IMR-90 (cell line): ENCODE measurements around the gene PTH1R. TPM values are rescaled to one million over a fixed set of nuclear protein-coding genes. Genes with fewer than 3 reads are reported as not detected.

Experiments
- ATAC-seq: fragments of 200-7000 bp; cut with Tn5 transposase; 2 replicates; pipeline ENCODE4 v1.9.1; 2020; ENCODE audit warnings: low read depth, mild to moderate bottlenecking, moderate library complexity
- BruUV-seq: library from RNA; stranded (reverse); fragments of 400-500 nt; replicated peaks from 2 replicates; lab custom pipeline; 2021; lab: Mats Ljungman, UMichigan
- CTCF ChIA-PET: fragments of 300-600 bp; formaldehyde crosslinking; extraction: SDS; loops from one replicate; lab custom pipeline; 2021; ENCODE audit warnings: antibody characterized with exemption; lab: Yijun Ruan, JAX
- POLR2A ChIA-PET: fragments of 300-600 bp; sonication (Branson Sonifier 250); formaldehyde crosslinking; loops from one replicate; lab custom pipeline; 2022; ENCODE audit warnings: antibody characterized with exemption; ENCODE audit not compliant: unreplicated experiment; lab: Charles Lee
- DNase-seq: peaks from one replicate; pipeline ENCODE4 v3.0.0; 2013
- H2AFZ ChIP-seq: replicated peaks from 2 replicates; pipeline ENCODE3; 2013; ENCODE audit warnings: low read length, mild to moderate bottlenecking; ENCODE audit not compliant: poor library complexity
- H2AK5ac ChIP-seq: 2 replicates; pipeline ENCODE4 v1.6.1; 2013; ENCODE audit warnings: low read depth, low read length, inconsistent platforms
- H2AK9ac ChIP-seq: replicated peaks from 2 replicates; pipeline ENCODE3; 2013; ENCODE audit warnings: mild to moderate bottlenecking, low read depth, low read length, moderate library complexity; ENCODE audit not compliant: poor library complexity
- H2BK120ac ChIP-seq: 2 replicates; pipeline ENCODE4 v1.6.1; 2013; ENCODE audit warnings: low read depth, low read length, inconsistent platforms
- H2BK15ac ChIP-seq: 3 replicates; pipeline ENCODE4 v1.6.1; 2013; ENCODE audit warnings: low read depth, low read length, inconsistent platforms
- H2BK20ac ChIP-seq: 2 replicates; pipeline ENCODE4 v1.6.1; 2013; ENCODE audit warnings: low read depth, mild to moderate bottlenecking, inconsistent platforms, low read length, moderate library complexity
- H2BK5ac ChIP-seq: 2 replicates; pipeline ENCODE4 v1.6.1; 2013; ENCODE audit warnings: mild to moderate bottlenecking, low read depth, low read length, inconsistent platforms; ENCODE audit not compliant: poor library complexity, severe bottlenecking
- H3K14ac ChIP-seq: replicated peaks from 2 replicates; pipeline ENCODE4 v1.6.1; 2013; ENCODE audit warnings: low read depth, low read length, inconsistent platforms
- H3K18ac ChIP-seq: 2 replicates; pipeline ENCODE4 v1.6.1; 2013; ENCODE audit warnings: low read depth, low read length, control low read depth
- H3K23ac ChIP-seq: 2 replicates; pipeline ENCODE4 v1.6.1; 2013; ENCODE audit warnings: low read depth, low read length, inconsistent platforms
- H3K27ac ChIP-seq: 2 replicates; pipeline ENCODE4 v1.5.1; 2013; ENCODE audit warnings: mild to moderate bottlenecking, control low read depth, low read length; ENCODE audit not compliant: insufficient read depth
- H3K27me3 ChIP-seq: 2 replicates; pipeline ENCODE4 v1.6.1; 2013; ENCODE audit warnings: low read length; ENCODE audit not compliant: control insufficient read depth, insufficient read depth
- H3K36me3 ChIP-seq: 2 replicates; pipeline ENCODE4 v1.6.1; 2013; ENCODE audit warnings: low read length, mixed read lengths; ENCODE audit not compliant: control insufficient read depth, insufficient read depth
- H3K4ac ChIP-seq: 2 replicates; pipeline ENCODE4 v1.6.1; 2013; ENCODE audit warnings: low read depth, low read length, inconsistent platforms
- H3K4me1 ChIP-seq: 2 replicates; pipeline ENCODE4 v1.6.1; 2013; ENCODE audit warnings: low read length, mixed read lengths; ENCODE audit not compliant: control insufficient read depth, insufficient read depth
- H3K4me2 ChIP-seq: 2 replicates; pipeline ENCODE4 v1.6.1; 2013; ENCODE audit warnings: low read depth, mild to moderate bottlenecking, control low read depth, low read length, moderate library complexity
- H3K4me3 ChIP-seq: 2 replicates; pipeline ENCODE4 v1.5.1; 2013; ENCODE audit warnings: low read depth, mild to moderate bottlenecking, control low read depth, low read length, moderate library complexity; ENCODE audit not compliant: insufficient read depth
- H3K56ac ChIP-seq: 2 replicates; pipeline ENCODE4 v1.6.1; 2013; ENCODE audit warnings: low read length, inconsistent platforms; ENCODE audit not compliant: insufficient read depth; ENCODE audit errors: extremely low read depth
- H3K79me1 ChIP-seq, 2 experiments: 2 replicates each; pipeline ENCODE4 v1.6.1; 2013; ENCODE audit warnings: low read length in 2 of 2, inconsistent platforms in 1 of 2, low read depth in 1 of 2
- H3K9ac ChIP-seq: 2 replicates; pipeline ENCODE4 v1.6.1; 2013; ENCODE audit warnings: low read depth, low read length, control low read depth
- H3K9me1 ChIP-seq: 2 replicates; pipeline ENCODE4 v1.6.1; 2013; ENCODE audit warnings: low read length, inconsistent platforms; ENCODE audit not compliant: insufficient read depth
- H3K9me3 ChIP-seq: 2 replicates; pipeline ENCODE4 v1.6.1; 2013; ENCODE audit warnings: low read length; ENCODE audit not compliant: control insufficient read depth, insufficient read depth
- H4K20me1 ChIP-seq: 2 replicates; pipeline ENCODE4 v1.6.1; 2013; ENCODE audit warnings: low read length, inconsistent platforms; ENCODE audit not compliant: insufficient read depth
- H4K5ac ChIP-seq: 2 replicates; pipeline ENCODE4 v1.6.1; 2013; ENCODE audit warnings: mild to moderate bottlenecking, low read depth, low read length, control low read depth
- H4K8ac ChIP-seq, 2 experiments: 2 replicates each; pipeline ENCODE4 v1.6.1; 2013; ENCODE audit warnings: low read depth in 2 of 2, low read length in 2 of 2, control low read depth in 1 of 2, inconsistent platforms in 1 of 2
- H4K91ac ChIP-seq: 2 replicates; pipeline ENCODE4 v1.6.1; 2013; ENCODE audit warnings: low read depth, low read length, inconsistent platforms; ENCODE audit not compliant: insufficient read depth
- BHLHE40 ChIP-seq: fragments of 150-350 bp; IDR thresholded peaks from 2 replicates; pipeline ENCODE4 v1.6.1; 2016; ENCODE audit warnings: mild to moderate bottlenecking, low read depth, low read length
- CTCF ChIP-seq: conservative IDR thresholded peaks from 2 replicates; pipeline ENCODE4 v1.5.1; 2012; ENCODE audit warnings: mild to moderate bottlenecking, low read depth, low read length, improper control_type of control experiment
- FOS ChIP-seq: fragments of 150-350 bp; IDR thresholded peaks from 2 replicates; pipeline ENCODE4 v1.6.1; 2016; ENCODE audit warnings: low read depth, low read length
- MXI1 ChIP-seq: IDR thresholded peaks from 2 replicates; pipeline ENCODE4 v1.6.1; 2012; ENCODE audit warnings: low read depth, mild to moderate bottlenecking, low read length, moderate library complexity, borderline replicate concordance
- POLR2A ChIP-seq: IDR thresholded peaks from 2 replicates; pipeline ENCODE4 v1.6.1; 2012; ENCODE audit warnings: mild to moderate bottlenecking, low read depth, low read length
- RAD21 ChIP-seq: IDR thresholded peaks from 2 replicates; pipeline ENCODE4 v1.6.1; 2012; ENCODE audit warnings: low read length, improper control_type of control experiment
- RFX5 ChIP-seq: IDR thresholded peaks from 2 replicates; pipeline ENCODE4 v1.8.0; 2012; ENCODE audit warnings: low read depth, mild to moderate bottlenecking, low read length, moderate library complexity
- WGBS, 2 experiments: methylation state at CpG; one replicate each; pipeline versions ENCODE4 v1.1.5 to v1.1.7; 2013; ENCODE audit warnings: missing lambda C conversion rate in 2 of 2; ENCODE audit not compliant: insufficient read length in 1 of 2; ENCODE audit errors: extremely low coverage in 2 of 2; 5-methylcytosine and 5-hydroxymethylcytosine counted together
- dilution Hi-C: fragments of 300-500 bp; cut with HindIII; formaldehyde crosslinking; loops from one replicate; pipeline ENCODE4 v1.14.3; 2018; ENCODE audit warnings: low sequenced_read_pairs; ENCODE audit not compliant: unreplicated experiment
- in situ Hi-C: fragments of 300-500 bp; cut with MboI; formaldehyde crosslinking; loops from 3 replicates; pipeline ENCODE4 v1.14.3; 2019; ENCODE audit warnings: low sequenced_read_pairs, inconsistent platforms, mixed read lengths
- intact Hi-C: fragments of 100-400 bp; cut with micrococcal nuclease; formaldehyde crosslinking; loops from 2 replicates; pipeline ENCODE4 v1.10.0; 2022
- polyA plus RNA-seq, 3 experiments: library from polyadenylated mRNA; depleted of rRNA; stranded (reverse); fragments of >200 nt; gene quantifications; 2 replicates each; pipeline ENCODE4 v1.2.3, GENCODE V29; 2012; ENCODE audit warnings: low replicate concordance in 1 of 3
- total RNA-seq: library from RNA; depleted of rRNA; stranded (reverse); fragments of >200 nt; gene quantifications from 2 replicates; pipeline ENCODE4 v1.2.3, GENCODE V29; 2012

Gene PTH1R
- total and polyA plus RNA-seq, 2 of the 4 experiments (the other 2 are of a cell fraction) = 0.15 to 0.18 TPM

GRCh38 chr3:46916278-46916677 is 38.8 kb downstream of the PTH1R start:
- dilution Hi-C loops = no loop called here
- in situ Hi-C loops = loop anchor here (10.0 kb wide), 1 partner anchor 409 kb away; no protein-coding TSS in a partner anchor
- no peak overlapping the region for H2AK9ac ChIP-seq
- ChIA-PET POLR2A (no interaction called here), CTCF (no interaction called here)
- H4K8ac ChIP-seq = no peak overlapping the region
- no peak overlapping the region for H2AK5ac ChIP-seq
- peaks cover 7% of the 10 kb centered on the region; the same call in 1 of the 2 replicates for H3K4me1 ChIP-seq
- no peak overlapping the region for H3K9ac ChIP-seq
- no peak overlapping the region for H3K4me2 ChIP-seq
- H2BK120ac ChIP-seq = no peak overlapping the region
- ATAC-seq (peak; percentile 67), DNase-seq (peak; percentile 35)
- peaks cover 12% of the 10 kb centered on the region for H3K9me1 ChIP-seq
- no peak overlapping the region for H2BK20ac ChIP-seq
- H3K79me1 ChIP-seq = peaks cover 0 to 5% of the 10 kb centered on the region in 2 experiments; a peak in 1 of 4 replicates
- no peak overlapping the region for H3K4ac ChIP-seq
- no peak for TF ChIP-seq CTCF
- TF ChIP-seq MXI1 = no peak
- no peak for TF ChIP-seq BHLHE40
- TF ChIP-seq RAD21 = no peak
- no peak for TF ChIP-seq POLR2A
- TF ChIP-seq FOS = no peak
- TF ChIP-seq RFX5 = no peak
- no peak overlapping the region for H3K14ac ChIP-seq
- WGBS, 2 experiments = no CpG with 5 or more reads among the region's 1 CpG
- peaks cover 13% of the 10 kb centered on the region for H3K9me3 ChIP-seq
- no peak overlapping the region for H4K5ac ChIP-seq
- no peak overlapping the region for H2BK5ac ChIP-seq
- H3K27ac ChIP-seq = peak overlapping the region; percentile 25; the same call in 1 of the 2 replicates
- H3K56ac ChIP-seq = no peak overlapping the region
- H3K23ac ChIP-seq = no peak overlapping the region
- H2BK15ac ChIP-seq = no peak overlapping the region
- no peaks in the 10 kb centered on the region for H4K20me1 ChIP-seq
- H4K91ac ChIP-seq = no peak overlapping the region
- no peak overlapping the region for H3K18ac ChIP-seq
- H3K4me3 ChIP-seq = no peak overlapping the region
- no TSS peak for BruUV-seq
- intact Hi-C loops = no loop called here
- H3K36me3 ChIP-seq = peaks cover 32% of the 10 kb centered on the region
- H2AFZ ChIP-seq = no peak overlapping the region
- H3K27me3 ChIP-seq = no peaks in the 10 kb centered on the region
